Spleen (tissue), 7 donors: ENCODE data around the gene PITRM1.

Experiments
- POLR2A ChIP-seq, 3 donors: fragments of 450-650 bp; IDR thresholded peaks; one replicate each; pipeline ENCODE4 v1.5.1; 2017; ENCODE audit warnings: antibody characterized with exemption in 3 of 3, mild to moderate bottlenecking in 1 of 3
- TF ChIP-seq, protein P1 (sequence below), 11 experiments: fragments of 200-600 bp in 7 of 11; fragments of 450-650 bp in 4 of 11; sonication (generic) in 4 of 11; IDR thresholded peaks in 8 of 11; conservative IDR thresholded peaks in 3 of 11; 1 replicate in 7 of 11; 2 replicates in 4 of 11; pipeline versions ENCODE4 v1.4.0 to v1.8.0; 2016 to 2021; ENCODE audit warnings: antibody characterized with exemption in 11 of 11, inconsistent platforms in 4 of 11, mild to moderate bottlenecking in 1 of 11
- donor health status: DM: no; HTN: no; CAD: no; lungs with moderate emphysema.
- donor health status: DM: no; HTN: no; CAD: no.
- donor health status: DM: no; HTN: no; CAD: no.

DNA sequence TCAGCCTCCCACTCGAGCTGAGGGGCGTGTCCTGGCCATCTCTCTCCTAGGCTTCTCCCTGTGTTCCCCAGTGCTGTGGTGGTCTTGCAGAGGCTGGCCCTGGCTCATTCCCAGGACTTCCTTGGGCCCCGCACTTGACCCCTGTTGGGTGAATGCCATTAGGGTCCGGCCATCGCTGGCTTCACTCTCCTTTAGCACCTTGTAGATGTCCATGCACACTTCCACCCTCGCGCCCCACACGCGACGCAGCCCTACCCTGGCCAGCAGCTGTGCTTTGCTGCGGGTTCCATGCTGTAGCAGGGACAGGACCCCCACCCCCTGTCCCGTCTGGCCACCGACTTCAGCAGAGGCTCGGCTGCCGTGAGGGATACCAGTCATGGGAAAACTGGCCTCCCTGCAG, 46.3 kb downstream of the PITRM1 start:
- no peak for TF ChIP-seq POLR2A (IDR thresholded peaks at IDR 0.05)
- TF ChIP-seq, protein P1, sequence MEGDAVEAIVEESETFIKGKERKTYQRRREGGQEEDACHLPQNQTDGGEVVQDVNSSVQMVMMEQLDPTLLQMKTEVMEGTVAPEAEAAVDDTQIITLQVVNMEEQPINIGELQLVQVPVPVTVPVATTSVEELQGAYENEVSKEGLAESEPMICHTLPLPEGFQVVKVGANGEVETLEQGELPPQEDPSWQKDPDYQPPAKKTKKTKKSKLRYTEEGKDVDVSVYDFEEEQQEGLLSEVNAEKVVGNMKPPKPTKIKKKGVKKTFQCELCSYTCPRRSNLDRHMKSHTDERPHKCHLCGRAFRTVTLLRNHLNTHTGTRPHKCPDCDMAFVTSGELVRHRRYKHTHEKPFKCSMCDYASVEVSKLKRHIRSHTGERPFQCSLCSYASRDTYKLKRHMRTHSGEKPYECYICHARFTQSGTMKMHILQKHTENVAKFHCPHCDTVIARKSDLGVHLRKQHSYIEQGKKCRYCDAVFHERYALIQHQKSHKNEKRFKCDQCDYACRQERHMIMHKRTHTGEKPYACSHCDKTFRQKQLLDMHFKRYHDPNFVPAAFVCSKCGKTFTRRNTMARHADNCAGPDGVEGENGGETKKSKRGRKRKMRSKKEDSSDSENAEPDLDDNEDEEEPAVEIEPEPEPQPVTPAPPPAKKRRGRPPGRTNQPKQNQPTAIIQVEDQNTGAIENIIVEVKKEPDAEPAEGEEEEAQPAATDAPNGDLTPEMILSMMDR (IDR thresholded peaks at IDR 0.05 in 8 of 11, conservative IDR thresholded peaks at IDR 0.05 in 3 of 11) = no peak
